Myocyte (in vitro differentiated cells): ENCODE measurements around the gene PTPN11. TPM values are rescaled to one million over a fixed set of nuclear protein-coding genes. Genes with fewer than 3 reads are reported as not detected.

Source experiments
- DNase-seq: peaks from one replicate; pipeline ENCODE4 v3.0.0-alpha.2; 2012; ENCODE audit warnings: low read depth
- total RNA-seq: library from RNA; depleted of rRNA; stranded (reverse); fragments of >200 nt; gene quantifications from 2 replicates; pipeline ENCODE4 v1.2.3, GENCODE V29; 2014

Gene PTPN11
- total RNA-seq, 1 donor from 2014 or later = 108 TPM

- DNase-seq = no peak
Observed at GRCh38 chr12:112539221-112539620, 120.5 kb downstream of the PTPN11 start.

GRCh38 chr12:112540021-112540420, 121.3 kb downstream of the PTPN11 start:
- no peak for DNase-seq

- no peak for DNase-seq
Observed at GRCh38 chr12:112543751-112544150, 125.0 kb downstream of the PTPN11 start.

- DNase-seq = no peak
Observed at GRCh38 chr12:112546339-112546738, 127.6 kb downstream of the PTPN11 start.

- DNase-seq = peak; percentile 15
Observed at GRCh38 chr12:112546996-112547395, 128.2 kb downstream of the PTPN11 start.

GRCh38 chr12:112549031-112549430, 130.3 kb downstream of the PTPN11 start:
- DNase-seq = no peak

GRCh38 chr12:112551681-112552080, 132.9 kb downstream of the PTPN11 start:
- no peak for DNase-seq

- DNase-seq = no peak
Observed at GRCh38 chr12:112555621-112556233, 137.0 kb downstream of the PTPN11 start.

- no peak for DNase-seq
Observed at GRCh38 chr12:112557951-112558630, 139.3 kb downstream of the PTPN11 start.

Other genes with a start within 250 kb of the PTPN11 start
- 24.9 and 26.0 TPM in 2 replicates for gene HECTD4, start 36.5 kb upstream of the PTPN11 start, total RNA-seq
- 1,709 and 1,781 TPM in 2 replicates for gene RPL6, start 9.3 kb upstream of the PTPN11 start, total RNA-seq